A549 (cell line): ENCODE measurements around the gene RASA4B.

Source experiments
- CHD2 ChIP-seq: fragments of 150-350 bp; IDR thresholded peaks from 2 replicates; pipeline ENCODE4 v1.6.1; 2014; ENCODE audit warnings: low read length; ENCODE audit not compliant: partially characterized antibody
- CTCF ChIP-seq: fragments of >200 bp; sonication (Bioruptor Twin); formaldehyde crosslinking; IDR thresholded peaks from 3 replicates; pipeline ENCODE4 v1.5.1; 2016
- HDAC2 ChIP-seq: fragments of 200-600 bp; sonication (generic); IDR thresholded peaks from 2 replicates; pipeline ENCODE4 v1.6.1; 2016
- POLR2A ChIP-seq: IDR thresholded peaks from 2 replicates; pipeline ENCODE4 v1.6.1; 2012; ENCODE audit warnings: mild to moderate bottlenecking, low read length
- RAD21 ChIP-seq, 2 experiments: fragments of >200 bp in 1 of 2; sonication (Bioruptor Twin) in 1 of 2; formaldehyde crosslinking in 1 of 2; IDR thresholded peaks in 1 of 2; conservative IDR thresholded peaks in 1 of 2; 2 replicates in 1 of 2; 3 replicates in 1 of 2; pipeline ENCODE4 v1.6.1; 2012 to 2018; ENCODE audit warnings: inconsistent platforms in 1 of 2
- RNF2 ChIP-seq: fragments of 200-600 bp; sonication (generic); IDR thresholded peaks from 2 replicates; pipeline ENCODE4 v1.6.1; 2016; ENCODE audit warnings: low read depth, mild to moderate bottlenecking, antibody characterized with exemption, moderate library complexity, borderline replicate concordance
- ZFP36 ChIP-seq: fragments of 450-650 bp; IDR thresholded peaks from 2 replicates; pipeline ENCODE4 v1.6.1; 2014; ENCODE audit warnings: borderline replicate concordance; ENCODE audit not compliant: partially characterized antibody
- TF ChIP-seq, protein P1 (sequence below): fragments of 450-650 bp; IDR thresholded peaks from 2 replicates; pipeline ENCODE4 v1.6.1; 2014; ENCODE audit warnings: antibody characterized with exemption

GRCh38 chr7:102452451-102452850 is 65.1 kb downstream of the RASA4B start:
- TF ChIP-seq RNF2 (no peak), CTCF (no peak), POLR2A (no peak), CHD2 (no peak), HDAC2 (no peak), ZFP36 (no peak), RAD21 (conservative IDR thresholded peaks at IDR 0.05 in 1 of 2, IDR thresholded peaks at IDR 0.05 in 1 of 2) (no peak)
- TF ChIP-seq, protein P1, sequence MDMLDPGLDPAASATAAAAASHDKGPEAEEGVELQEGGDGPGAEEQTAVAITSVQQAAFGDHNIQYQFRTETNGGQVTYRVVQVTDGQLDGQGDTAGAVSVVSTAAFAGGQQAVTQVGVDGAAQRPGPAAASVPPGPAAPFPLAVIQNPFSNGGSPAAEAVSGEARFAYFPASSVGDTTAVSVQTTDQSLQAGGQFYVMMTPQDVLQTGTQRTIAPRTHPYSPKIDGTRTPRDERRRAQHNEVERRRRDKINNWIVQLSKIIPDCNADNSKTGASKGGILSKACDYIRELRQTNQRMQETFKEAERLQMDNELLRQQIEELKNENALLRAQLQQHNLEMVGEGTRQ: no peak
